HepG2 (cell line): ENCODE measurements around the gene LRR1. TPM values are rescaled to one million over a fixed set of nuclear protein-coding genes. Genes with fewer than 3 reads are reported as not detected.

ENCODE experiments used
- ATF5 ChIP-seq: sonication (generic); formaldehyde crosslinking; IDR thresholded peaks from 2 replicates; pipeline ENCODE4 v1.4.0; 2020; ENCODE audit warnings: mild to moderate bottlenecking, low read depth, missing genetic modification reagents
- CSRNP2 ChIP-seq: sonication (generic); formaldehyde crosslinking; conservative IDR thresholded peaks from 2 replicates; pipeline ENCODE4 v1.8.0; 2022; ENCODE audit warnings: low read depth, missing genetic modification reagents
- DBP ChIP-seq: sonication (generic); formaldehyde crosslinking; IDR thresholded peaks from 2 replicates; pipeline ENCODE4 v1.4.0; 2020; ENCODE audit warnings: missing genetic modification reagents; ENCODE audit errors: not compliant biosample characterization
- DPF2 ChIP-seq: sonication (generic); formaldehyde crosslinking; IDR thresholded peaks from 2 replicates; pipeline ENCODE4 v1.4.0; 2020; ENCODE audit warnings: mild to moderate bottlenecking, low read depth, missing genetic modification reagents, borderline replicate concordance
- GATAD1 ChIP-seq: IDR thresholded peaks from 2 replicates; pipeline ENCODE4 v1.6.1; 2016; ENCODE audit warnings: missing genetic modification reagents, missing compliant biosample characterization
- GTF2F1 ChIP-seq: fragments of 150-350 bp; IDR thresholded peaks from 2 replicates; pipeline ENCODE4 v1.6.1; 2014; ENCODE audit warnings: low read length
- HINFP ChIP-seq: sonication (generic); formaldehyde crosslinking; IDR thresholded peaks from 2 replicates; pipeline ENCODE4 v1.4.0; 2020; ENCODE audit warnings: low read depth, mild to moderate bottlenecking, missing genetic modification reagents
- MYC ChIP-seq: sonication (generic); formaldehyde crosslinking; IDR thresholded peaks from 2 replicates; pipeline ENCODE4 v1.9.0; 2021; ENCODE audit warnings: missing genetic modification reagents, borderline replicate concordance
- NFYB ChIP-seq: sonication (generic); formaldehyde crosslinking; IDR thresholded peaks from 2 replicates; pipeline ENCODE4 v1.4.0; 2020; ENCODE audit warnings: missing genetic modification reagents
- RBFOX2 ChIP-seq: fragments of 200-400 bp; formaldehyde crosslinking; IDR thresholded peaks from 2 replicates; pipeline ENCODE4 v1.6.1; 2017; ENCODE audit warnings: low read depth, mild to moderate bottlenecking, low read length
- REPIN1 ChIP-seq: sonication (generic); formaldehyde crosslinking; IDR thresholded peaks from 2 replicates; pipeline ENCODE4 v1.8.0; 2022; ENCODE audit warnings: missing genetic modification reagents, low read depth, mild to moderate bottlenecking, borderline replicate concordance
- REXO4 ChIP-seq: sonication (generic); formaldehyde crosslinking; IDR thresholded peaks from 2 replicates; pipeline ENCODE4 v1.8.0; 2022; ENCODE audit warnings: missing genetic modification reagents, mild to moderate bottlenecking, borderline replicate concordance
- SIX1 ChIP-seq: sonication (generic); formaldehyde crosslinking; IDR thresholded peaks from 2 replicates; pipeline ENCODE4 v1.4.0; 2020; ENCODE audit warnings: missing genetic modification reagents, borderline replicate concordance
- SKIL ChIP-seq: sonication (generic); formaldehyde crosslinking; IDR thresholded peaks from 2 replicates; pipeline ENCODE4 v1.8.0; 2022; ENCODE audit warnings: missing genetic modification reagents, mild to moderate bottlenecking, moderate library complexity, borderline replicate concordance
- ZFP36 ChIP-seq: fragments of 150-350 bp; IDR thresholded peaks from 2 replicates; pipeline ENCODE4 v1.6.1; 2018; ENCODE audit warnings: borderline replicate concordance, low read length, low read depth; ENCODE audit not compliant: partially characterized antibody
- ZNF274 ChIP-seq: sonication (generic); formaldehyde crosslinking; IDR thresholded peaks from 2 replicates; pipeline ENCODE4 v1.5.1; 2020; ENCODE audit warnings: mild to moderate bottlenecking, missing genetic modification reagents
- ZNF281 ChIP-seq: sonication (generic); formaldehyde crosslinking; IDR thresholded peaks from 2 replicates; pipeline ENCODE4 v1.4.0; 2020; ENCODE audit warnings: missing genetic modification reagents, borderline replicate concordance
- ZNF879 ChIP-seq: sonication (generic); formaldehyde crosslinking; IDR thresholded peaks from 2 replicates; pipeline ENCODE4 v1.8.1; 2023; ENCODE audit warnings: missing genetic modification reagents
- polyA plus RNA-seq, 8 experiments: library from polyadenylated mRNA; depleted of rRNA in 3 of 8; stranded (reverse) in 7 of 8; unstranded in 1 of 8; fragments of >200 nt; fragmentation: Illumina TruSeq in 4 of 8; extraction: Trizol in 4 of 8; gene quantifications; 2 replicates each; pipeline versions ENCODE4 v1.2.1 to v1.2.3, GENCODE V29; 2011 to 2016; ENCODE audit warnings: low read depth in 4 of 8, missing spikeins in 1 of 8, mixed read lengths in 1 of 8; ENCODE audit not compliant: insufficient read depth in 1 of 8
- total RNA-seq, 5 experiments: library from RNA; depleted of rRNA; stranded (reverse); fragments of >200 nt; fragmentation: Illumina TruSeq; extraction: Trizol; gene quantifications; 2 replicates each; pipeline ENCODE4 v1.2.3, GENCODE V29; 2016; ENCODE audit warnings: low read depth in 1 of 5

The LRR1 gene
- total and polyA plus RNA-seq, 2 of the 13 experiments (the other 11 are each of a cell fraction or from before 2014, with no cell fraction given): 7.0 to 36.2 TPM

- TF ChIP-seq ZNF879 (CRISPR knock-in tag): no peak
- no peak for TF ChIP-seq ZFP36
- TF ChIP-seq GTF2F1: no peak
- TF ChIP-seq DBP: no peak
- no peak for TF ChIP-seq ATF5 (CRISPR knock-in tag)
- TF ChIP-seq NFYB (CRISPR knock-in tag): no peak
- peak; percentile 17; the same call in 1 of the 2 replicates for TF ChIP-seq RBFOX2
- TF ChIP-seq DPF2 (CRISPR knock-in tag): 0 out of 2 replicates have a peak, but pooled peaks have one; percentile 14
- peak; percentile 77; the same call in 1 of the 2 replicates for TF ChIP-seq ZNF274 (CRISPR knock-in tag)
- TF ChIP-seq HINFP: no peak
- TF ChIP-seq SIX1 (CRISPR knock-in tag): 0 out of 2 replicates have a peak, but pooled peaks have one; percentile 16
- no peak for TF ChIP-seq REPIN1 (CRISPR knock-in tag)
- no peak for TF ChIP-seq CSRNP2
- TF ChIP-seq GATAD1 (CRISPR knock-in tag): no peak
- TF ChIP-seq ZNF281 (CRISPR knock-in tag): no peak
- TF ChIP-seq REXO4 (CRISPR knock-in tag): 0 out of 2 replicates have a peak, but pooled peaks have one; percentile 37
- no peak for TF ChIP-seq SKIL (CRISPR knock-in tag)
- TF ChIP-seq MYC (CRISPR knock-in tag): no peak
Measured at GRCh38 chr14:49621114-49621881, 22.6 kb downstream of the LRR1 start (continued).
